Measurements from ENCODE around the gene ZNF526.

ZNF526 gene

GRCh38 chr19:42199440-42200115 lies 20.5 kb upstream of the ZNF526 start:
- ChIA-PET POLR2A (no interaction called here), CTCF (no interaction called here)
- DNase-seq (ENCODE audit: extremely low spot score), result no peak
- TF ChIP-seq SP1 (IDR thresholded peaks at IDR 0.05) (no peak), FOXA1 (IDR thresholded peaks at IDR 0.05) (no peak), HDGF (IDR thresholded peaks at IDR 0.05; ENCODE audit: borderline replicate concordance) (no peak), FOXK2 (IDR thresholded peaks at IDR 0.05) (no peak)

DNA sequence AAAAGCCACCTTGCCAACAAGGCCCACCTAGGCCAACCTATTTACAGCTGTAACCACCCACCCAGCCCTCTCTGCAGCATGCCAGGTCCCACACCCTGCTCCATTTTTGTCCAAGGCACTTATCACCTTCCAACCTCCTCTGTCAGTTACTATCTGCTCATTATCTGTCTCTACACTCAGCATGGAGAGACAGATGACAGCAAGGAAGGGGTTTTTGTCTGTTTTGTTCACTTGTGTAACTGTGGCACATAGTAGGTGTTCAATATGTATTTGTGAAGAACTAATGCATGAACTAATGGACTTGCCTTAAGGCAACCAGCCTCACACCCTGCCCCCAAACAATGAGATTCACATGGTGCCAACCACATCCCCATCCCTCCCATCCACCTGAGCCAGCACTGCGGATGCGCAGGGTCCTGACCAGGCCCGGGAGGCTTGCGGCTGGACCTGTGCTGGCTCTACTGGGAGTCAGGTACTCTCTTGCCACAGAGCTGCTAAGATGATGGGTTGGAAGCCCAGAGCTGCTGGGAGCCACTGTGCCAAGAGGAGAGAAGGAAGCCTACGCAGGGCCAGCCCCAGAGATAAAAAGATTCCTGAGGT lies 19.9 kb upstream of the ZNF526 start:
- TF ChIP-seq L3MBTL2 (conservative IDR thresholded peaks at IDR 0.05) (no peak), FOXA1 (IDR thresholded peaks at IDR 0.05) (no peak), TARDBP (IDR thresholded peaks at IDR 0.05) (no peak), ARNT (IDR thresholded peaks at IDR 0.05) (no peak), FOXK2 (IDR thresholded peaks at IDR 0.05) (no peak), SP1 (IDR thresholded peaks at IDR 0.05) (no peak)
- ChIA-PET CTCF (no interaction called here), POLR2A (no interaction called here)
- no peak for DNase-seq (ENCODE audit: extremely low spot score)

DNA sequence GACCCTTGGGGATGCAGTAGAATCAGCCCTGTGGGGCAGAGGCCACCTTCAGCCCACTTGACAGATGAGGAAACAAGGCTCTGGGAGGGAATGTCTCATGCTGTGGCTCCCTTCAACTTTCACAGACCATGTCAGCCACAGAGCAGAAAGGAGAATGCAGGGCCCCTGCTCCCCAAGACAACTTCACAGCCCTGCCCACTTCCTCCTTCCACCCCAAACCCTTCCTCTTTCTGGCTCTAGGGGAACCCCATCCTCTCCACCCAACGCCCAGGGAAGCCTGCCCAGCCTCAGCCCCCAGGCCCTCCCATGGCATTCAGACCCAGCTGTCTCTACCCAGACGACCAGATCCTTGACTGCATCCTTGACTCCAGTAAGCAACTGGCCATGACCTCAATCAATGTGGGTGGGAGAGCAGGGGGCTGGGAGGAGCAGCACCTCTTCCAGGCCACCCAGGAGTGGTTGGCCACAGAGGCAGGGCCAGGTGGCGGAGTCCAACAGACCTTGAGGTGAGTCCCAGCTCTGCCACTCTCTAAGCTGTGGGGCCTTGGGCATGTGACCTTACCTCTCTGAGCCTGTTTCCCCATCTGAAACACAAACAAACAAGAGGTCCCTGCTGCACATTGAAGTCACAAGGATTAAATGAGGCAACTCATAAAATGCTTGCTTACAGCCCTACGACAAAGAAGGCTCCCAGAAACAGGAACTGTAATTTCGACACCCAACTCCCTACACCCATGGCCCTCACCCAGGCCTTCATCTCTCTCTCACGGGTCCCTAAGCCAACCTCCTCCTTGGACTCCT lies 18.4 kb upstream of the ZNF526 start:
- ChIA-PET POLR2A (no interaction called here), CTCF (no interaction called here)
- TF ChIP-seq ELF4 (IDR thresholded peaks at IDR 0.05), result no peak
- TF ChIP-seq FOXA1 (IDR thresholded peaks at IDR 0.05), result no peak
- no peak for DNase-seq (ENCODE audit: extremely low spot score)

- DNase-seq (ENCODE audit: extremely low spot score), result no peak
- ChIA-PET CTCF (no interaction called here), POLR2A (interaction anchor here (0.9 kb wide), 1 partner anchor 18 kb away, joined by 3 read pairs; the partner anchor contains the start of gene ZNF526)
- TF ChIP-seq L3MBTL2 (conservative IDR thresholded peaks at IDR 0.05), result no peak
- no peak for TF ChIP-seq ELF4 (IDR thresholded peaks at IDR 0.05)
- TF ChIP-seq SP1 (IDR thresholded peaks at IDR 0.05), result no peak
- no peak for TF ChIP-seq ARNT (IDR thresholded peaks at IDR 0.05)
- TF ChIP-seq SUZ12 (IDR thresholded peaks at IDR 0.05), result no peak
- no peak for TF ChIP-seq TARDBP (IDR thresholded peaks at IDR 0.05)
- TF ChIP-seq FOXM1 (IDR thresholded peaks at IDR 0.05; ENCODE audit: borderline replicate concordance), result no peak
- TF ChIP-seq HDGF (IDR thresholded peaks at IDR 0.05; ENCODE audit: borderline replicate concordance), result no peak
- TF ChIP-seq FOXK2 (IDR thresholded peaks at IDR 0.05), result no peak
- no peak for TF ChIP-seq ZNF384 (IDR thresholded peaks at IDR 0.05)
- no peak for TF ChIP-seq FOXA1 (IDR thresholded peaks at IDR 0.05)
- TF ChIP-seq BHLHE40 (IDR thresholded peaks at IDR 0.05; ENCODE audit: borderline replicate concordance), result no peak
Observed at GRCh38 chr19:42202290-42202880, 17.7 kb upstream of the ZNF526 start.

- POLR2A ChIA-PET, result interaction anchor here (0.9 kb wide), 1 partner anchor 13 kb away, joined by 3 read pairs; no protein-coding TSS in a partner anchor
- TF ChIP-seq FOXK2 (IDR thresholded peaks at IDR 0.05) (no peak), NFRKB (IDR thresholded peaks at IDR 0.05) (no peak), CTBP1 (IDR thresholded peaks at IDR 0.05; ENCODE audit: borderline replicate concordance) (no peak), BHLHE40 (IDR thresholded peaks at IDR 0.05; ENCODE audit: borderline replicate concordance) (no peak), FOXM1 (IDR thresholded peaks at IDR 0.05; ENCODE audit: borderline replicate concordance) (no peak), TARDBP (IDR thresholded peaks at IDR 0.05) (no peak)
- CTCF ChIA-PET, result no interaction called here
- DNase-seq (ENCODE audit: extremely low spot score), result no peak
Observed at GRCh38 chr19:42203700-42204099, 16.4 kb upstream of the ZNF526 start.

DNA sequence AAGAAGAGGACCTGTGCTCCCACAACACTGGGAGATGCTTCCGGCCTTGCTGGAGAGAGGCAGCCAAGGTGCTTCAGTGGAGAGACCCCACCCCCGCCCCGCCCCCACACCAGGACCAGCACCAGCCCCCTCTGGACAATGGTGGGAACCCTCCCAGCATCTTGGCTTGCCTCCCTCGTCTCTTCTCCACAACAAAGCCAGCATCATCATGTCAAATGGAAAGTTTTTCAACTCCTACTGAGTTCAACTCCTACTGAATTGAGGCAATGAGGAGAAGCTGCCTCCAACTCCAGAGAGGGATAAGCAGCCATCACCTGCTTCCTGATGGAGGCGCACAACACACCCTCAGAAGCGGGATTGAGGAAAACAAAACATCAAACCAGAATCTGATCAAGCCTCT lies 15.4 kb upstream of the ZNF526 start:
- no peak for DNase-seq (ENCODE audit: extremely low spot score)
- POLR2A ChIA-PET, result interaction anchor here (0.9 kb wide), 1 partner anchor 12 kb away, joined by 3 read pairs; no protein-coding TSS in a partner anchor
- CTCF ChIA-PET, result no interaction called here
- TF ChIP-seq ARNT (IDR thresholded peaks at IDR 0.05) (no peak), ZNF384 (IDR thresholded peaks at IDR 0.05) (no peak), FOXM1 (IDR thresholded peaks at IDR 0.05; ENCODE audit: borderline replicate concordance) (no peak), NFRKB (IDR thresholded peaks at IDR 0.05) (no peak), TARDBP (IDR thresholded peaks at IDR 0.05) (no peak), BHLHE40 (IDR thresholded peaks at IDR 0.05; ENCODE audit: borderline replicate concordance) (no peak), SUZ12 (IDR thresholded peaks at IDR 0.05) (no peak), HDGF (IDR thresholded peaks at IDR 0.05; ENCODE audit: borderline replicate concordance) (no peak), FOXA1 (IDR thresholded peaks at IDR 0.05) (no peak), SP1 (IDR thresholded peaks at IDR 0.05) (no peak), PKNOX1 (IDR thresholded peaks at IDR 0.05) (no peak), FOXK2 (IDR thresholded peaks at IDR 0.05) (no peak), LEF1 (IDR thresholded peaks at IDR 0.05; ENCODE audit: borderline replicate concordance) (no peak), L3MBTL2 (conservative IDR thresholded peaks at IDR 0.05) (no peak), CTBP1 (IDR thresholded peaks at IDR 0.05; ENCODE audit: borderline replicate concordance) (no peak), ELF4 (IDR thresholded peaks at IDR 0.05) (no peak)

All from HEK293T (cell line).